ENCODE data around the gene YJEFN3.

Gene YJEFN3

DNA sequence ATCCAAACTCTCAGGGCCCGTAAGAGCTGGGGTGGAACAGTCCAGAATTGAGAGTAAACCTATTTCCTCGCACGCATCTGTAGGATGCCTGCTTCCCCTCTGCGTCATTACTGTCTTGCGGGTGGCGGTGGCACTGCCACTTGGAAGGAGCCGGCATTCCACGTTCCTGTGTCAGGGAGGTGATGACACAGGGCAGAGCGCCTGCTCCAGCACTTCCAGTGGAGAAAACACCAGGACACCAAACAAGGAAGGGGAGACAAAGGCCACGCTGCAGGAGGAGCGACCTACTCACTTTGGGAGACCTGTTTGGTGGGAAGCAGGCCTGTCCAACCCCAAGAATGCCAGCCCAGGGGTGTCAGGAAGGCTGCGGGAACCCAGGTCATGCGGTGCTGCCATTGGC lies 52.7 kb downstream of the YJEFN3 start:
- Histone ChIP-seq H3K4me3 (ENCODE audit: low read length) (no peak overlapping the region), H3K27ac (ENCODE audit: low read depth, low read length) (no peak overlapping the region)
- TF ChIP-seq EZH2phosphoT487 (IDR thresholded peaks at IDR 0.05; ENCODE audit: borderline replicate concordance, low read length) = no peak
- TF ChIP-seq, protein P1, sequence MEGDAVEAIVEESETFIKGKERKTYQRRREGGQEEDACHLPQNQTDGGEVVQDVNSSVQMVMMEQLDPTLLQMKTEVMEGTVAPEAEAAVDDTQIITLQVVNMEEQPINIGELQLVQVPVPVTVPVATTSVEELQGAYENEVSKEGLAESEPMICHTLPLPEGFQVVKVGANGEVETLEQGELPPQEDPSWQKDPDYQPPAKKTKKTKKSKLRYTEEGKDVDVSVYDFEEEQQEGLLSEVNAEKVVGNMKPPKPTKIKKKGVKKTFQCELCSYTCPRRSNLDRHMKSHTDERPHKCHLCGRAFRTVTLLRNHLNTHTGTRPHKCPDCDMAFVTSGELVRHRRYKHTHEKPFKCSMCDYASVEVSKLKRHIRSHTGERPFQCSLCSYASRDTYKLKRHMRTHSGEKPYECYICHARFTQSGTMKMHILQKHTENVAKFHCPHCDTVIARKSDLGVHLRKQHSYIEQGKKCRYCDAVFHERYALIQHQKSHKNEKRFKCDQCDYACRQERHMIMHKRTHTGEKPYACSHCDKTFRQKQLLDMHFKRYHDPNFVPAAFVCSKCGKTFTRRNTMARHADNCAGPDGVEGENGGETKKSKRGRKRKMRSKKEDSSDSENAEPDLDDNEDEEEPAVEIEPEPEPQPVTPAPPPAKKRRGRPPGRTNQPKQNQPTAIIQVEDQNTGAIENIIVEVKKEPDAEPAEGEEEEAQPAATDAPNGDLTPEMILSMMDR (IDR thresholded peaks at IDR 0.05; ENCODE audit: low read depth, low read length, poor library complexity, severe bottlenecking) = no peak

DNA sequence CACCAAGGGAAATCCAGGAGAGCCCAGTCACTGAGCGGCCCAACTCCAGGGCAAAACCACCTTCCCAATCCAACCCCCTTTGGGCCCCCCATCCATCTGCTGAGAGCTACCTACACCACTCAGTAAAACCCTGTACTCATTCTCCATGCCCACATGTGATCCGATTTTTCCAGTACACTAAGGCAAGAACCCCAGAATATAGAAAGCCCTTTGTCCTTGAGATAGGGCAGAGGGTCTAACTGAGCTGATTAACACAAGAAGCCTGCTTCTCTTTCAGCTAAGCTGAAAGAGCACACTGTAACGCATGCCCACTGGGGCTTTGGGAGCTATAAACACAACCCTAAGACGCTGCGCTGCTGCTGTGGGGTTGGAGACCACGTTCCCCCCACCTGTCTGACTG lies 53.8 kb downstream of the YJEFN3 start:
- TF ChIP-seq EZH2phosphoT487 (IDR thresholded peaks at IDR 0.05; ENCODE audit: borderline replicate concordance, low read length) = no peak
- TF ChIP-seq, protein P1 (IDR thresholded peaks at IDR 0.05; ENCODE audit: low read depth, low read length, poor library complexity, severe bottlenecking) = no peak
- no peaks in the 10 kb centered on the region for H3K9me2 ChIP-seq (replicated peaks; ENCODE audit: control insufficient read depth, low read length)
- no peaks in the 10 kb centered on the region for H3K36me3 ChIP-seq (ENCODE audit: control insufficient read depth, low read length)
- H4K20me1 ChIP-seq (ENCODE audit: control insufficient read depth, insufficient read depth, low read depth, low read length) = no peaks in the 10 kb centered on the region
- H3K4me3 ChIP-seq (ENCODE audit: low read length) = no peak overlapping the region
- H3K4me2 ChIP-seq (ENCODE audit: low read length) = no peak overlapping the region
- H3K79me2 ChIP-seq (ENCODE audit: control insufficient read depth, low read length) = no peaks in the 10 kb centered on the region
- no peak overlapping the region for H3K27ac ChIP-seq (ENCODE audit: low read depth, low read length)
- H3K9me3 ChIP-seq (ENCODE audit: control insufficient read depth, insufficient read depth, low read length) = no peaks in the 10 kb centered on the region
- no peaks in the 10 kb centered on the region for H3K4me1 ChIP-seq (ENCODE audit: control insufficient read depth, low read length)
- H3K27me3 ChIP-seq (ENCODE audit: control insufficient read depth, low read length) = no peaks in the 10 kb centered on the region
- no peaks in the 10 kb centered on the region for H3F3A ChIP-seq (ENCODE audit: control insufficient read depth, insufficient read depth)

More for the DNA sequence above, 52.7 kb downstream of the YJEFN3 start:
- H3K4me2 ChIP-seq (ENCODE audit: low read length) = no peak overlapping the region
- no peaks in the 10 kb centered on the region for H4K20me1 ChIP-seq (ENCODE audit: control insufficient read depth, insufficient read depth, low read depth, low read length)
- H3K9me3 ChIP-seq (ENCODE audit: control insufficient read depth, insufficient read depth, low read length) = no peaks in the 10 kb centered on the region
- H3K79me2 ChIP-seq (ENCODE audit: control insufficient read depth, low read length) = no peaks in the 10 kb centered on the region
- H3K27me3 ChIP-seq (ENCODE audit: control insufficient read depth, low read length) = no peaks in the 10 kb centered on the region
- H3K9me2 ChIP-seq (replicated peaks; ENCODE audit: control insufficient read depth, low read length) = no peaks in the 10 kb centered on the region
- H3K36me3 ChIP-seq (ENCODE audit: control insufficient read depth, low read length) = no peaks in the 10 kb centered on the region
- no peaks in the 10 kb centered on the region for H3K4me1 ChIP-seq (ENCODE audit: control insufficient read depth, low read length)
- H3F3A ChIP-seq (ENCODE audit: control insufficient read depth, insufficient read depth) = no peaks in the 10 kb centered on the region

DNA sequence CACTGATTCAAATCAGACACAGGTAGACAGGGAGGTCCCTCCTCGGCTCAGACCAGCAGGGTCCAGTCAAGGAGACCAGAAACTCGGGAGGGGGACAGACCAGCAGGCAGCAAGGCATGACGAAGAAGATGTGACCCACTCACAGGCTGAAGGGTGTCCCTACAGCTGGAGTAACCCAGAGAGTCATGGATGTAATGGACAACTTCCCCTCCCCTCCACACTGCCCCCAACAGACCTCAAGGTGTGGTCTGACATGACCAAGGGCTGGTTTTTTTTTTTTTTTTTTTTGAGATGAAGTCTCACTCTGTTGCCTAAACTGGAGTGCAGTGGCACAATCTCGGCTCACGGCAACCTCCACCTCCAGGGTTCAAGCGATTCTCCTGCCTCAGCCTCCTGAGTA lies 55.6 kb downstream of the YJEFN3 start:
- H3K4me2 ChIP-seq (ENCODE audit: low read length) = no peak overlapping the region
- no peaks in the 10 kb centered on the region for H4K20me1 ChIP-seq (ENCODE audit: control insufficient read depth, insufficient read depth, low read depth, low read length)
- H3K79me2 ChIP-seq (ENCODE audit: control insufficient read depth, low read length) = no peaks in the 10 kb centered on the region
- TF ChIP-seq, protein P1 (IDR thresholded peaks at IDR 0.05; ENCODE audit: low read depth, low read length, poor library complexity, severe bottlenecking) = no peak
- TF ChIP-seq EZH2phosphoT487 (IDR thresholded peaks at IDR 0.05; ENCODE audit: borderline replicate concordance, low read length) = no peak
- no peak overlapping the region for H3K4me3 ChIP-seq (ENCODE audit: low read length)
- H3K4me1 ChIP-seq (ENCODE audit: control insufficient read depth, low read length) = no peaks in the 10 kb centered on the region
- no peaks in the 10 kb centered on the region for H3F3A ChIP-seq (ENCODE audit: control insufficient read depth, insufficient read depth)
- no peaks in the 10 kb centered on the region for H3K9me2 ChIP-seq (replicated peaks; ENCODE audit: control insufficient read depth, low read length)
- H3K36me3 ChIP-seq (ENCODE audit: control insufficient read depth, low read length) = no peaks in the 10 kb centered on the region
- H3K27ac ChIP-seq (ENCODE audit: low read depth, low read length) = no peak overlapping the region
- H3K9me3 ChIP-seq (ENCODE audit: control insufficient read depth, insufficient read depth, low read length) = no peaks in the 10 kb centered on the region
- H3K27me3 ChIP-seq (ENCODE audit: control insufficient read depth, low read length) = no peaks in the 10 kb centered on the region
